HL-60 (cell line): ENCODE data around the gene C2CD4D.

Source experiments
- DNase-seq, 2 experiments: peaks; one replicate each; pipeline ENCODE4 v3.0.0-alpha.2; 2010 to 2020; ENCODE audit warnings: low read depth in 1 of 2, low spot score in 1 of 2
- H3K27ac ChIP-seq: fragments of 250-450 bp; sonication (Bioruptor Pico); replicated peaks from 2 replicates; pipeline ENCODE4 v1.5.1; 2020; ENCODE audit warnings: mild to moderate bottlenecking, moderate library complexity
- H3K27me3 ChIP-seq: fragments of 250-450 bp; sonication (Bioruptor Pico); 2 replicates; pipeline ENCODE4 v1.5.1; 2021; ENCODE audit warnings: mild to moderate bottlenecking, moderate library complexity; ENCODE audit not compliant: insufficient read depth, poor library complexity, severe bottlenecking
- H3K4me3 ChIP-seq: replicated peaks from 2 replicates; pipeline ENCODE4 v1.5.1; 2011; ENCODE audit warnings: mild to moderate bottlenecking, control low read depth, low read length; ENCODE audit not compliant: insufficient read depth
- GABPA ChIP-seq: IDR thresholded peaks from 2 replicates; pipeline ENCODE4 v1.6.1; 2012; ENCODE audit warnings: low read depth
- POLR2AphosphoS5 ChIP-seq: IDR thresholded peaks from 2 replicates; pipeline ENCODE4 v1.6.1; 2012; ENCODE audit warnings: low read depth
- SPI1 ChIP-seq: IDR thresholded peaks from 2 replicates; pipeline ENCODE4 v1.6.1; 2012; ENCODE audit warnings: low read depth, mild to moderate bottlenecking, borderline replicate concordance
- TF ChIP-seq, protein P1 (sequence below): IDR thresholded peaks from one replicate; pipeline ENCODE4 v1.5.1; 2011; ENCODE audit warnings: low read length, control low read depth, inconsistent platforms; ENCODE audit not compliant: insufficient read depth
- TF ChIP-seq, protein P2 (sequence below): IDR thresholded peaks from 2 replicates; pipeline ENCODE4 v1.6.1; 2012; ENCODE audit warnings: low read depth; ENCODE audit not compliant: insufficient replicate concordance

C2CD4D gene

DNA sequence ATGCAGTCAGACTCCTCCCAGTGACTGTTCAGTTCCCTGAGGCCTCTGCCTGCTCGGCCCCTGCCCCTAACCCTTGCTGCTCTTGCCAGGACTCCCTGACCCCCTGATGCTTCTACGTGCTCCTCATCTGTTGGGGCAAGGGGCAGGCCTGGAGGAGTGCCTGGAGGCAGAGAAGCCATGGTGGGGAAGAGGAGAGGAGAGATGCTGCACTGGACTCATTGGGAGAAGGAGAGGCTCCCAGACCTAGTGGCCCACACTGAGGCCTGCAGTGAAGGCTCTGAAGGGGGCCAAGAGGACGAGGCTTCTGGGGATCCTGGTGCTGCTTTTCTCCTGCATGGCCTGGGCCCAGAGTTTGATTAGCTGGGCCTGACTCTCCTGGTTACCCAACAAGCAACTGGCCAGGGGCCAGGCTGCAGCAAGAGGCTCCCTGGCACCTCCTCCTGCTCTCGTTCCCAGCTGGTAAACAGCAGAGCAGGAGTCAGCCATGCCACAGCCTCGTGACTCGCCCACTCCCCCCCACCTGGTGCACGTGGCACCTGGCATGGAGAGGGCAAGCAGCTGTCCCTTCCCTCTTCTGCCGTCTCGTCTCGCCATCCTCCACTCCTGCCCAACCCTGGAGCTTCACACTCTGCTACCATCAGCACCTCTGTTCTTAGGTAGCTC lies 7.2 kb downstream of the C2CD4D start:
- DNase-seq = no peak
- Histone ChIP-seq H3K4me3 (no peak overlapping the region), H3K27me3 (peaks cover 4% of the 10 kb centered on the region), H3K27ac (no peak overlapping the region)
- TF ChIP-seq GABPA = no peak
- TF ChIP-seq, protein P1, sequence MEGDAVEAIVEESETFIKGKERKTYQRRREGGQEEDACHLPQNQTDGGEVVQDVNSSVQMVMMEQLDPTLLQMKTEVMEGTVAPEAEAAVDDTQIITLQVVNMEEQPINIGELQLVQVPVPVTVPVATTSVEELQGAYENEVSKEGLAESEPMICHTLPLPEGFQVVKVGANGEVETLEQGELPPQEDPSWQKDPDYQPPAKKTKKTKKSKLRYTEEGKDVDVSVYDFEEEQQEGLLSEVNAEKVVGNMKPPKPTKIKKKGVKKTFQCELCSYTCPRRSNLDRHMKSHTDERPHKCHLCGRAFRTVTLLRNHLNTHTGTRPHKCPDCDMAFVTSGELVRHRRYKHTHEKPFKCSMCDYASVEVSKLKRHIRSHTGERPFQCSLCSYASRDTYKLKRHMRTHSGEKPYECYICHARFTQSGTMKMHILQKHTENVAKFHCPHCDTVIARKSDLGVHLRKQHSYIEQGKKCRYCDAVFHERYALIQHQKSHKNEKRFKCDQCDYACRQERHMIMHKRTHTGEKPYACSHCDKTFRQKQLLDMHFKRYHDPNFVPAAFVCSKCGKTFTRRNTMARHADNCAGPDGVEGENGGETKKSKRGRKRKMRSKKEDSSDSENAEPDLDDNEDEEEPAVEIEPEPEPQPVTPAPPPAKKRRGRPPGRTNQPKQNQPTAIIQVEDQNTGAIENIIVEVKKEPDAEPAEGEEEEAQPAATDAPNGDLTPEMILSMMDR = no peak
- TF ChIP-seq, protein P2, sequence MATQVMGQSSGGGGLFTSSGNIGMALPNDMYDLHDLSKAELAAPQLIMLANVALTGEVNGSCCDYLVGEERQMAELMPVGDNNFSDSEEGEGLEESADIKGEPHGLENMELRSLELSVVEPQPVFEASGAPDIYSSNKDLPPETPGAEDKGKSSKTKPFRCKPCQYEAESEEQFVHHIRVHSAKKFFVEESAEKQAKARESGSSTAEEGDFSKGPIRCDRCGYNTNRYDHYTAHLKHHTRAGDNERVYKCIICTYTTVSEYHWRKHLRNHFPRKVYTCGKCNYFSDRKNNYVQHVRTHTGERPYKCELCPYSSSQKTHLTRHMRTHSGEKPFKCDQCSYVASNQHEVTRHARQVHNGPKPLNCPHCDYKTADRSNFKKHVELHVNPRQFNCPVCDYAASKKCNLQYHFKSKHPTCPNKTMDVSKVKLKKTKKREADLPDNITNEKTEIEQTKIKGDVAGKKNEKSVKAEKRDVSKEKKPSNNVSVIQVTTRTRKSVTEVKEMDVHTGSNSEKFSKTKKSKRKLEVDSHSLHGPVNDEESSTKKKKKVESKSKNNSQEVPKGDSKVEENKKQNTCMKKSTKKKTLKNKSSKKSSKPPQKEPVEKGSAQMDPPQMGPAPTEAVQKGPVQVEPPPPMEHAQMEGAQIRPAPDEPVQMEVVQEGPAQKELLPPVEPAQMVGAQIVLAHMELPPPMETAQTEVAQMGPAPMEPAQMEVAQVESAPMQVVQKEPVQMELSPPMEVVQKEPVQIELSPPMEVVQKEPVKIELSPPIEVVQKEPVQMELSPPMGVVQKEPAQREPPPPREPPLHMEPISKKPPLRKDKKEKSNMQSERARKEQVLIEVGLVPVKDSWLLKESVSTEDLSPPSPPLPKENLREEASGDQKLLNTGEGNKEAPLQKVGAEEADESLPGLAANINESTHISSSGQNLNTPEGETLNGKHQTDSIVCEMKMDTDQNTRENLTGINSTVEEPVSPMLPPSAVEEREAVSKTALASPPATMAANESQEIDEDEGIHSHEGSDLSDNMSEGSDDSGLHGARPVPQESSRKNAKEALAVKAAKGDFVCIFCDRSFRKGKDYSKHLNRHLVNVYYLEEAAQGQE = no peak
- no peak for TF ChIP-seq SPI1
- no peak for TF ChIP-seq POLR2AphosphoS5

DNA sequence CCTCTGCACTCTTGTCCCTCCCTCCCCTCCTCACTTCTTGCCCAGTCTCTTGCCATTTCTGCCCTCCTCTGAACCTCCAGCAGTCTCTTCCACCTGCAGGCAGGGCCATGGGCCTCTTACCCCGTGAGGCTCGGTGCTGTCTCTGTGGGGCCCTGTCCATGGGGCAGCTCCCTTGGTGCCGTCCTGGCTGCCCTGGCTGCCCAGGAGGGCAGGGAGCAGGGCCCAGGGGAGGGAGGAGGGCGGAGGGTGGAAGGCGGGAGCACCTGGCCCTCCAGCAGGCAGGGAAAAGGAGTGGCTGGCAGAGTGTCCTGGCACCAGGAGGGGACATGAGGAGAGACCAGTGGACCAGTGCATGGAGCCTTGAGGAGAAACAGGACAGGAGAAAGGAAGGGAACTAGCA lies 8.0 kb downstream of the C2CD4D start, which contains the start of gene RORC:
TSS of gene RORC (minus strand) at position 198 of the 400 bp plus-strand sequence. CDS start at position 160, 38 bp downstream.
- Histone ChIP-seq H3K27ac (no peak within 1 kb of the TSS), H3K27me3 (no peaks in the 10 kb centered on the region), H3K4me3 (no peak within 1 kb of the TSS)
- no peak for DNase-seq
- TF ChIP-seq, protein P2 = no peak
- TF ChIP-seq, protein P1 = no peak
- no peak for TF ChIP-seq POLR2AphosphoS5
- no peak for TF ChIP-seq SPI1
- TF ChIP-seq GABPA = no peak

DNA sequence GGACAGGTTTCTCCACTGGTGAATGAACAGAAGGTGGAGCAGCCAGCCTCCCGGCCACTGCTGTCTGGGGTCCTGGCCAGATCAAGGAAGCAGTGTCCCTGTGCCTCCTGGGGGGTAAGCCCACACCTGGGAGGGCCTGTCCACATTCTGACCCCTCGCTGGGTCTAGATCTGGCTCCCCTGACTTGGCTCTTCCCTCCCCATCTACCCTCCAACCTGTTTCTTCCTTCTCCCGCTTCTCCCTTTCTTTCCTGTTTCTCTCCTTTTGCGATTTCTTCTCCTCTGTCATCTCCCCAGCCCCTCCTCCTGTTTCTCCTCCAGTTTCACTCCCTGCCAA lies 8.4 kb downstream of the C2CD4D start:
- no peak overlapping the region for H3K4me3 ChIP-seq
- DNase-seq = no peak
- TF ChIP-seq, protein P2 = no peak
- TF ChIP-seq SPI1 (no peak), GABPA (no peak), POLR2AphosphoS5 (no peak)
- TF ChIP-seq, protein P1 = no peak
- H3K27me3 ChIP-seq = no peaks in the 10 kb centered on the region
- no peak overlapping the region for H3K27ac ChIP-seq
